Left colon (tissue), 2 donors: ENCODE data around the gene YARS1. TPM values are rescaled to one million over a fixed set of nuclear protein-coding genes. Genes with fewer than 3 reads are reported as not detected.

ENCODE experiments used
- ATAC-seq: fragments of 200-7000 bp; cut with Tn5 transposase; one replicate; pipeline ENCODE4 v1.9.1; 2020; ENCODE audit warnings: mild to moderate bottlenecking, moderate library complexity
- DNase-seq, 2 donors: peaks; one replicate each; pipeline ENCODE4 v3.0.0-alpha.2; 2020
- intact Hi-C, 2 donors: fragments of 100-400 bp; cut with DNase I in 1 of 2; cut with micrococcal nuclease in 1 of 2; formaldehyde crosslinking; loops; one replicate each; pipeline versions ENCODE4 v1.11.2 to v1.14.0; 2022; cut with DNase I, micrococcal nuclease
- total RNA-seq, 2 donors: library from RNA; stranded (reverse); fragmentation: NEBNext Ultra II Directional; extraction: Animal tissue kit (Norgen Biotek cat#: 25700); gene quantifications; one replicate each; pipeline ENCODE4 v1.2.1, GENCODE V29; 2021
- donor health status: DM: no; HTN: no; CAD: no.
- donor health status: DM: yes; HTN: yes; CAD: no.

The YARS1 gene
- total RNA-seq, 2 donors from 2014 or later, result 41.7 to 88.3 TPM

GRCh38 chr1:32733582-32734321 is 83.4 kb downstream of the YARS1 start:
- intact Hi-C loops, result no loop called here
- ATAC-seq (no peak), DNase-seq (no peak)

DNA sequence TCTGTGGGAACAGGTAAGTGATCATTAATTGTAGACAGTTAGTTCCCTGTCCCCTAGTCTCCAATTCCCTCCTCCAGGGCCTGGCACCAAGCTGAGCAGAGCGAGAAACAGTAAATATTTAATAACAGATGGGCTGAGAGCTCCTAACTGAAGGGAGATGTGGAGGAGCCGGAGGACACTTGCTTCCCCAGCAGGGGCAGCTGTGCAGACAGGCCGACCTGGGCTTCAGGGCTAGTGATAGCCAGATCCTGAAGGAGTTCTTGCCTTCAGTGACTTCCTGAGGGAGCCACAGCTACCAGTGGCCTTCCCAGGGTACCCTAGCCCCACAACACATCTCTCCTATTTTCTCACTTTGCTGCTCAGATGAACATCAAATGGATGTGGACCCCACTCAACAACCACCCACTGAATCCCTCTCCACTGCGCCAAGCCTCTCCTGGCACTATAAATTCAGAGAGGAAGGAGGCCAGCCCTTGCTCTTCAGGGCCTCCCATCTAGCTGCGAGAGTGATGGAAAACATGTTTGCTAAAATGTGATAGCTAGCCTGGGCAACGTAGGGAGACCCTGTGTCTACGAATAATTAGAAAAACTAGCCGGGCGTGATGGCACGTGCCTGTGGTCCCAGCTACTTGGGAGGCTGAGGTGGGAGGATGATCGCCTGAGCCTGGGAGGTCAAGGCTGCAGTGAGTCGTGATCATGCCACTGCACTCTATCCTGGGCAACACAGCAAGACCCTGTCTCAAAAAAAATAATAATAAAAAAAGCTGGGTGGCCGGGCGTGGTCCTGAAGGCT is 87.7 kb downstream of the YARS1 start:
- DNase-seq, result no peak
- intact Hi-C loops, result no loop called here
- no peak for ATAC-seq

DNA sequence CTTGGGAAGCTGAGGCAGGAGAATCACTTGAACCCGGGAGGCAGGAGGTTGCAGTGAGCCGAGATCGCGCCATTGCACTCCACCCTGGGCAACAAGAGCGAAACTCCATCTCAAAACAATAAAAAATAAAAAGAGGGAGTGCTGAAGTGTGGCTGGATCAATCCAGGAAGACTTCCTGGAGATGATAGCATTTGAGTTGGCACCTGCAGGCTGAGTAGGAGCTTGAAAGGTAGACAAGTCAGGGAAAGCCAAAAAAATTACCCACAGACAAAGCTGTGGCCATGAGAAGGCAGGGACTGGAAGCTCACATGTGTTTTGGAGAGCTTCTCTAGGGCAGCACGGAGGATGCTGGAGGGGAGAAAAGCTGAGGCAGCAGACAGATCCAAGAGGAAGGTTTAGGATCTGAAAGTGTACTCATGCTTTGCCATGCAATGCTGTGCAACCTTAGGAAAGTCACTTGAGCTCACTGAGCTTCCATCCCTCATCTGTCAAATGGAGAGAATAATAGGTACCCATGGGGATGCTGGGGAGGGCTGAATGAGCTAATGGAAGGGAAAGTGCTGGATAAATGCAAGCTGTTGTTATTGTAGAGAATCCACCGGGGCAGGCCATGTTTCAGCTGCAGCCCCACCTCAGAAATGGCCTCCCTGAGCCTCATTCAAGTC is 88.6 kb downstream of the YARS1 start:
- no peak for DNase-seq
- intact Hi-C loops, result no loop called here
- no peak for ATAC-seq

- intact Hi-C loops, result no loop called here
- ATAC-seq (peak; percentile 20), DNase-seq (no peak)
Measured at GRCh38 chr1:32727876-32728275, 89.3 kb downstream of the YARS1 start.

DNA sequence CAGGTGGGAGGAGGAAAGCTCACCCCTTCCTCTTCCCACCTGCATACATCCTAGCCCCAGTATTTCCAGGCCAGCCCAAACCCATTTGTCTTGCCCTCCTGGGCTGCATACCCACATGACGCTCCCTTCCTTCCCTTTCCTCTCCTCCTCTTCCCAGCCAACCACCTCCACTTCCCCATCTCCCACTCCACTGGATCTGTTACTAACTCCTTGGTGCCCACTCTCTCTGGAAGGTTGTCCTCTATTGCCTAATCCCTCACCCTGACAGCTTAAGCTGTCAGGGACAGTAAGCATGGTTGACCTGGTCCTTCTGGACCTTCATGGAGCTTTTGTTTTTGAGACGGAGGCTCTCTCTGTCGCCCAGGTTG is 91.6 kb downstream of the YARS1 start:
- intact Hi-C loops, result no loop called here
- ATAC-seq, result no peak
- DNase-seq, result no peak

Other genes with a start within 250 kb of the YARS1 start
- gene ZBTB8OS, start 166.8 kb downstream of the YARS1 start, total RNA-seq, result 10 to 100 TPM; 44.0 to 44.1 TPM
- 100 to 1,000 TPM; 128 to 129 TPM for gene RBBP4, start 166.2 kb downstream of the YARS1 start, total RNA-seq
- 10 to 100 TPM; 16.4 to 20.3 TPM for gene SYNC, start 114.6 kb downstream of the YARS1 start, total RNA-seq
- gene S100PBP, start 295 bp upstream of the YARS1 start, total RNA-seq, result 10 to 100 TPM; 29.1 to 29.5 TPM
- under 1 TPM; 0.22 to 0.85 TPM for gene FNDC5, start 53.6 kb upstream of the YARS1 start, total RNA-seq
- gene HPCA, start 69.1 kb upstream of the YARS1 start, total RNA-seq, result 1 to 10 TPM; 1.5 to 1.9 TPM
- 100 to 1,000 TPM; 739 to 855 TPM for gene TMEM54, start 84.0 kb upstream of the YARS1 start, total RNA-seq
- gene RNF19B, start 147.5 kb upstream of the YARS1 start, total RNA-seq, result 10 to 100 TPM; 64.1 to 77.3 TPM
- gene AK2, start 219.5 kb upstream of the YARS1 start, total RNA-seq, result 100 to 1,000 TPM; 173 to 222 TPM